Thymus (tissue), 11 donors: ENCODE data around the gene NIM1K. TPM values are rescaled to one million over a fixed set of nuclear protein-coding genes. Genes with fewer than 3 reads are reported as not detected.
"Not testable (repeated sequence)": the region's sequence is repeated elsewhere in the genome, so short reads cannot be mapped to it uniquely, and the experiment has no call there.

ENCODE experiments used
- DNase-seq, 9 donors: peaks; one replicate each; pipeline ENCODE4 v3.0.0-alpha.2; 2013; ENCODE audit warnings: low spot score in 9 of 9, low read depth in 6 of 9, missing footprints in 1 of 9
- H3K27ac ChIP-seq, 2 donors: one replicate each; pipeline ENCODE4 v1.5.1; 2013; ENCODE audit warnings: control low read depth in 1 of 2, low read depth in 1 of 2, low read length in 1 of 2, mild to moderate bottlenecking in 1 of 2, moderate library complexity in 1 of 2
- H3K27me3 ChIP-seq, 2 donors: one replicate each; pipeline ENCODE4 v1.5.1; 2013; ENCODE audit warnings: low read length in 1 of 2; ENCODE audit not compliant: control insufficient read depth in 2 of 2, insufficient read depth in 1 of 2
- H3K36me3 ChIP-seq, 2 donors: one replicate each; pipeline ENCODE4 v1.5.1; 2013; ENCODE audit warnings: low read length in 1 of 2, mild to moderate bottlenecking in 1 of 2, moderate library complexity in 1 of 2; ENCODE audit not compliant: control insufficient read depth in 2 of 2, insufficient read depth in 2 of 2
- H3K4me1 ChIP-seq, 2 donors: one replicate each; pipeline ENCODE4 v1.5.1; 2013; ENCODE audit warnings: low read length in 2 of 2; ENCODE audit not compliant: control insufficient read depth in 2 of 2, insufficient read depth in 2 of 2
- H3K4me3 ChIP-seq, 2 donors: one replicate each; pipeline ENCODE4 v1.5.1; 2013; ENCODE audit warnings: low read length in 2 of 2, control low read depth in 1 of 2, mild to moderate bottlenecking in 1 of 2
- H3K9me3 ChIP-seq, 2 donors: one replicate each; pipeline ENCODE4 v1.5.1; 2013; ENCODE audit warnings: low read length in 1 of 2, mild to moderate bottlenecking in 1 of 2; ENCODE audit not compliant: control insufficient read depth in 2 of 2, insufficient read depth in 1 of 2
- WGBS: extraction: QIAGEN DNeasy Blood & Tissue Kit; methylation state at CpG from one replicate; pipeline ENCODE4 v1.1.7; 2013; 5-methylcytosine and 5-hydroxymethylcytosine counted together
- polyA plus RNA-seq: library from polyadenylated mRNA; stranded (reverse); fragments of 200-250 nt; gene quantifications from one replicate; pipeline ENCODE4 v1.2.3, GENCODE V29; 2013
- total RNA-seq: library from RNA; stranded (reverse); fragments of 120-200 nt; gene quantifications from one replicate; pipeline ENCODE4 v1.2.4, GENCODE V29; 2013
- donor health status: healthy.

Gene NIM1K
- total and polyA plus RNA-seq, 2 donors, result 0.19 to 0.32 TPM

DNA sequence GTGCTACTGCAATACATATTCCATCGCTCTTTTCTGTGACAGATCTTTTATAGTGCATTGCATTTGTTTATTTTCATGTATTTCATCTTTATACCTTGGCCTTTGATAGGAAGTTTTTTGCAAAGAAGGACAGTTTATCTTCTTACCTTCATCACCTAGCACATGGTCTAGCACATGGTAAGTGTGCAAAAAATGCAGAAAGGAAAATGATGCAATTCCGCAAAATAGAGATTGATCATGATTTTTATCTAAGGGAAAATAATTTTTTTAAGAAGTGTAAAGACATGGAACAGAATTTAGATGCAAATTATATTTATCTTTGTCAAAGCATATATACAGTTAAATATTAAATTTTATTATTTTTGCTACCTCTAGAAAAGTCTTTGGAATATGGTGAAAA is 19.2 kb upstream of the NIM1K start:
- WGBS, result 99% methylated on average over 2 of the region's 2 CpGs
- Histone ChIP-seq H3K27ac (no peak overlapping the region), H3K27me3 (no peaks in the 10 kb centered on the region), H3K9me3 (no peaks in the 10 kb centered on the region), H3K4me3 (no peak overlapping the region), H3K4me1 (no peaks in the 10 kb centered on the region), H3K36me3 (peaks cover 19 to 40% of the 10 kb centered on the region in 2 donors)
- DNase-seq, result no peak

DNA sequence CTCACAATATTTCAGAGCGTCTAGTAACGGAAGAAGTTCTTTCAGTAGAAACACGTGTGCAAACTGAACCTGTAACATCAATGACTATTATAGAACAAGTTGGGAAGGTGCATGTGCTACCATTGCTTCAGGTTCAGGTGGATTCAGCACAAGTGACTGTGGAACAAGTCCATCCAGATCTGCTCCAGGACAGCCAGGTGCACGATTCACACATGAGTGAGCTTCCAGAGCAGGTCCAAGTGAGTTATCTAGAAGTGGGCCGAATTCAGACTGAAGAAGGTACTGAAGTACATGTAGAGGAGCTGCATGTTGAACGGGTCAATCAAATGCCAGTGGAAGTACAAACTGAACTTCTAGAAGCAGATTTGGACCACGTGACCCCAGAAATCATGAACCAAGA is 17.4 kb upstream of the NIM1K start:
- Histone ChIP-seq H3K4me3 (no peak overlapping the region), H3K9me3 (no peaks in the 10 kb centered on the region), H3K4me1 (no peaks in the 10 kb centered on the region), H3K27ac (no peak overlapping the region), H3K36me3 (peaks cover 19 to 35% of the 10 kb centered on the region in 2 donors), H3K27me3 (no peaks in the 10 kb centered on the region)
- no peak for DNase-seq
- 99% methylated on average over 7 of the region's 7 CpGs for WGBS

DNA sequence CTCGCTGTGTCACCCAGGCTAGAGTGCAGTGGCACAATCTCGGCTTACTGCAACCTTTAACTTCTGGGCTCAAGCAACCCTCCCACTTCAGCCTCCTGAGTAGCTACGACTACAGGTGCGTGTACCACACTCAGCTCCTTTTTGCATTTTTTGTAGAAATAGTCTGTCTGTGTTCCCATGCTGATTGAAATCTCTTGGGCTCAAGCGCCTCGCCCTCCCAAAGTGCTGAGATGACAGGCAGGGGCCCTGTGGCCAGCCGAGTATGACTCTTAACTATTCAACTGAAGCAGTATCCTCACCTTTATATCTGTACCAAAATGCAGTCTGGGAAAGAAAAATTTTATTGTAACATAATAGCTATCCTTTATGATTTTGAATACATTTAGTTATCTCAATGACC is 12.2 kb upstream of the NIM1K start:
- Histone ChIP-seq H3K9me3 (no peaks in the 10 kb centered on the region), H3K36me3 (peaks cover 8 to 15% of the 10 kb centered on the region in 2 donors), H3K27me3 (no peaks in the 10 kb centered on the region), H3K4me1 (no peaks in the 10 kb centered on the region), H3K27ac (no peak overlapping the region), H3K4me3 (no peak overlapping the region)
- DNase-seq, result no peak
- 98% methylated on average over 7 of the region's 7 CpGs for WGBS

DNA sequence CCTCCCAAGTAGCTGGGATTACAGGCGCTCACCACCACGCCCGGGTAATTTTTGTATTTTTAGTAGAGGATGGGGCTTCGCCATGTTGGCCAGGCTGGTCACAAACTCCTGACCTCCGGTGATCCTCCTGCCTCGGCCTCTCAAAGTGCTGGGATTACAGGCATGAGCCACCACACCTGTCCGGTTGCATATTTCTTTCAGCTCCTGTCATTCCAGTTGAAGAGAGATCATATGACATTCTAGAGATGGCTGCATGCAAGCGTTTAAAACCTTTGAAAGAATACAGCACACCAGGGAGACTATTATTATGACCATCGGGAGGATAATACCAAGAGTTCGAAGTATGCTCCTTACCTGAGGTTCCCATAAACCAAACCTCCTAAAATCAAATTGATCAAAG is 9.6 kb upstream of the NIM1K start:
- 97% methylated on average over 10 of the region's 10 CpGs for WGBS
- Histone ChIP-seq H3K4me1 (no peaks in the 10 kb centered on the region), H3K36me3 (peaks cover 2 to 5% of the 10 kb centered on the region in 2 donors), H3K27ac (no peak overlapping the region), H3K27me3 (no peaks in the 10 kb centered on the region), H3K4me3 (no peak overlapping the region), H3K9me3 (no peaks in the 10 kb centered on the region)
- no peak for DNase-seq

DNA sequence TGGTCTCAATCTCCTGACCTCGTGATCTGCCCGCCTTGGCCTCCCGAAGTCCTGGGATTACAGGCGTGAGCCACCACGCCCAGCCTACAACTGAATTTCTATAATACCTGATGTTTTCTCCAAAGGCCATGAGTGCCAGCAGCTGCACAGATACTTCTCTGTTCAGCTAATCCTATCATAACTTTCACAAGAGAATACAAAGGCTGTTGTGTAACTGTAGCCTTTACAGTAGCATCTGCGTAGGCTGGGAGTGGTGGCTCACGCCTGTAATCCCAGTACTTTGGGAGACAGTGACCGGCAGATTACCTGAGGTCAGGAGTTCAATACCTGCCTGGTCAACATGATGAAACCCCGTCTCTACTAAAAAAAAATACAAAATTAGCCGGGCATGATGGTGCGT is 8.9 kb upstream of the NIM1K start:
- not testable (repeated sequence) for H3K27me3 ChIP-seq, H3K27ac ChIP-seq
- 98% methylated on average over 11 of the region's 11 CpGs for WGBS

DNA sequence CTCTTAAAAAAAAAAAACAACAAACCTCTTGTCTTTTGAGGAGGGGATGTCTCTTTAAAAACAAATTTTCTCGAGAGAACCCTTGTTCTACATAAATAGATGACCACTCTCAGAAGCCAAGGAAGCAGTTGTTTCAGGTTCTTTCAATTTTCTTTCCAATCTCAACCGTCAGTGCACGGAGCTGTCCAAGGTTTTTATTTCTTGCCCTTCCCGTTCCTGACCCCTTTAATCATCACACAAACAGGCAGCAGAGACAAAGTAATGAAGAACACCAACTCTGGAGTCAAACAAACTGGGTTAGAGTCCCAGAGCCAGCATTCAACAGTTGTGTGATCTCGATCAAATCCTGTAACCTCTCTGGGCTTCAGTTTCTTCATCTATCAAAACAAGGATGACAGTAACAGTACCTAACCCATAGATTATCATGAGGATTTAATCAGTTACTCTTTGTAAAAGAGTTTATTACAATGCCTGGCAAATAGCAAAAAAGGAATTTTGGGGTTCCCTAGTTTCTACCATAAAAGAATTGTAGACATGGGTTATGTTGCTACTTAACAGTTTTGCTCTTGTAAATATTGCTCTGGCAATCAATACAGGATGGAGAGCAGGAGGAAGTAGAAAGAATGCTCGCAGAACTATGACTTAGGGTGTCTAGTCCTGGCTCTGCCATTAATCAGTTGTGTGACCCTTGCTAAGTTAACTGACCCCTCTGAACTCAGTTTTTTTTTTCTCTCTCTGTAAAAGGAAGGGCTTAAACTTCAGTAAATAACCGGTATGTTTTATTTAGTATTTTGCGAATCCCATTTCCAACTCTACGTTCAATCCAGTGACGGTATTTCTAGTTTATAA is 1.0 kb upstream of the NIM1K start:
- peaks cover 0 to 5% of the 10 kb centered on the region in 2 donors for H3K9me3 ChIP-seq
- no peak overlapping the region for H3K4me3 ChIP-seq
- no peak overlapping the region for H3K27ac ChIP-seq
- DNase-seq, result no peak
- H3K4me1 ChIP-seq, result peaks cover 6 to 22% of the 10 kb centered on the region in 2 donors
- 29% methylated on average over 10 of the region's 10 CpGs for WGBS
- H3K27me3 ChIP-seq, result peaks cover 12 to 44% of the 10 kb centered on the region in 2 donors
- H3K36me3 ChIP-seq, result no peaks in the 10 kb centered on the region

More for the DNA sequence above, 8.9 kb upstream of the NIM1K start:
- not testable (repeated sequence) for H3K36me3 ChIP-seq, H3K4me3 ChIP-seq, H3K9me3 ChIP-seq, DNase-seq, H3K4me1 ChIP-seq

DNA sequence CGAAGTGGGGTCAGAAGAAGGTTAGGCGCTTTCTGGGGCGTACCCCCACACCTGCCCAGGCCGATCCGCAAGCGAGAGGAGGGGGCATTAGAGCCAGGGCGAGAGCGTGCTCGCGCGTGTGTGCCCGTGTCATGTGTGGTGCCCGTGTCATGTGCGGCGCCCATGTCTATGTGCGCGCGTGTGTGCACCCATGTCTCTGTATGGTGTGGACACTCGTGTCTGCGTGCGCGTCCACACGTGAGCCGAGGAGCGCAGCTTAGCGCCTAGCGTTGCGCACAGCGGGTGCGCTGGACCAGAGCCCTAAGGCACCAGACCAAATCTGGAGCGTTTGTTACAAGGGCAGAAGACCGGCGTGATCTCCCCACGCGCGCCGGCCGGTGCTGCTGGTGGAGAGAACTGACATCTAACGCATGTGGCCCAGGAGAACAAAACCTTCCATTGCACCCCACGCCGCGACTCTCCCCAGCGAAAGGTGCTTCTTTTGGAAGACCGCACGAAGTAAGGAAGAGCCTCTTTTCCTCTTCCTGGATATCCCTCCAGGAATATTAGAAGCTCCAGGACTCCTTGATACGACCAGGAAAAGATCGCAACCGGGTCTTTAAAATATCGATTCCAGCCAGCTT is 644 bp downstream of the NIM1K start:
- H3K4me3 ChIP-seq, result peak overlapping the region; percentile 10 to 42
- H3K4me1 ChIP-seq, result peaks cover 6 to 22% of the 10 kb centered on the region in 2 donors
- DNase-seq, result peak in 3 of 9 donors; percentile 3 to 9 (median 5)
- H3K9me3 ChIP-seq, result peaks cover 0 to 5% of the 10 kb centered on the region in 2 donors
- no peak overlapping the region for H3K27ac ChIP-seq
- 4% methylated on average over 49 of the region's 49 CpGs for WGBS
- peaks cover 12 to 44% of the 10 kb centered on the region in 2 donors for H3K27me3 ChIP-seq
- H3K36me3 ChIP-seq, result no peaks in the 10 kb centered on the region

DNA sequence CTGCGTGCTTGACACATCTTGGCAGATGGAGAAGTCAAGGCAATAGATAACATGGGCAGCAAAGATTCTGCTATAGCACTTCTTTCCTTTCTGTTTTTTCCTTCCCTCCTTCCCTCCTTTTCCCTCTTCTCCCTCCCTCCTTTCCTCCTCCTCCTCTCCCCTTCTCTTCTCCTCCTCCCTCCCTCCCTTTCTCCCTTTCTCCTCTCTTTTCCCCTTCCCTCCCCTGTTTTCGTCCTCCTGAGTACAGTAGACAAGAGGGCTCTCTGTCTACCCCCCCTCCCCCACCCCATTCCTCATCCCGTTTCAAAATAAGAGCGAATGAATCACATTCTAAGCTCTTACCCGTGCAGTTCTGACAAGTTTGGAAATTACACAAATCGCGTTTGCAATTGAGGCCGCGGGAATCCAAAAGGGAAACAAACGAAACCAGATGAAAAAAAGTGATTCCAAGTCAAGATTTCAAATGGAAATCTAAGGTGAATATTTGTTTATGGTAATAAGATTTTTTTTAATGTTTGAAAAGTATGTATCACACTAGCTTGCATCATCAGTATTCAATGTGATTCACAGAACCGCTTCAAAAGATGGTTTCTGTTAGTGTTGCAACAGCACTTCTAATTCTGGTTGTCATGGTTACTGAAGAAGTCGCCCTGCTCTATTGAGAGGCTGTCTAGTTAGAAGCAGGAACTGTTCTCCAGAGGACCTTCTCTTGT is 1.3 kb downstream of the NIM1K start:
- 7% methylated on average over 12 of the region's 12 CpGs for whole genome bisulfite sequencing
- Histone ChIP-seq H3K27me3 (peaks cover 12 to 44% of the 10 kb centered on the region in 2 donors), H3K4me3 (peak overlapping the region in 1 of 2 donors; percentile 42), H3K27ac (no peak overlapping the region), H3K4me1 (peaks cover 6 to 22% of the 10 kb centered on the region in 2 donors), H3K9me3 (peaks cover 0 to 5% of the 10 kb centered on the region in 2 donors), H3K36me3 (no peaks in the 10 kb centered on the region)
- DNase-seq, result peak in 5 of 9 donors; percentile 10 to 56 (median 18)

DNA sequence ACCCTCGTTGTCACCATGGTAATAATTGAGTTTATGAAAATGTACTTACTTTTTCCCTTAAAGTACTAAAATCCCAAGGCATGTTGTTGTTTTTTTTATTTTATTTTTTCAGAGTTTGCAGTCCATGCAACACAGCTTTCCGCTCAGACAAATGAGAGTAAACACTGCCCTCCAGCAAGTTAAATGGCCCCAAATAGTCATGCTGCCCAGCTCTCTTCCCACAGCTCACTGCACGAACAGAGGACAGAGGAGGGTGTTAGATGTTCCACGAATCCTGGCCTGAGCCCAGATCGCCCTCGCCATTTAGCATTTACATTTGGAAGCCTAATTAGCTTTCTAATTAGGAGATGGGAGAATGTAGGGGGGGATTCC is 1.9 kb downstream of the NIM1K start:
- no peak overlapping the region for H3K27ac ChIP-seq
- WGBS, result 70% methylated on average over 6 of the region's 6 CpGs
- no peak overlapping the region for H3K4me3 ChIP-seq
- H3K4me1 ChIP-seq, result peaks cover 6 to 22% of the 10 kb centered on the region in 2 donors
- no peak for DNase-seq
- peaks cover 0 to 5% of the 10 kb centered on the region in 2 donors for H3K9me3 ChIP-seq
- H3K27me3 ChIP-seq, result peaks cover 12 to 44% of the 10 kb centered on the region in 2 donors
- H3K36me3 ChIP-seq, result no peaks in the 10 kb centered on the region
